ENCODE results near the gene CLDN24. TPM values are rescaled to one million over a fixed set of nuclear protein-coding genes. Genes with fewer than 3 reads are reported as not detected.
A peak's percentile ranks its signal among the peaks of the same experiment; 100 is the strongest.
"Not testable (repeated sequence)": the region's sequence is repeated elsewhere in the genome, so short reads cannot be mapped to it uniquely, and the experiment has no call there.

Gene CLDN24
- polyA plus RNA-seq, 10 donors = not detected

- no peak for DNase-seq
Observed at GRCh38 chr4:183347566-183347965, 25.3 kb upstream of the CLDN24 start.

- DNase-seq = no peak
Observed at GRCh38 chr4:183347146-183347545, 24.9 kb upstream of the CLDN24 start.

GRCh38 chr4:183345261-183345660 is 23.0 kb upstream of the CLDN24 start:
- no peak for DNase-seq

- no peak for DNase-seq
Observed at GRCh38 chr4:183344523-183345255, 22.5 kb upstream of the CLDN24 start.

- no peak for DNase-seq
Observed at GRCh38 chr4:183343730-183344129, 21.5 kb upstream of the CLDN24 start.

GRCh38 chr4:183342541-183343533 is 20.6 kb upstream of the CLDN24 start:
- DNase-seq = peak in 1 of 3 donors; percentile 54

GRCh38 chr4:183337833-183338232 is 15.6 kb upstream of the CLDN24 start:
- no peak for DNase-seq

GRCh38 chr4:183337349-183337748 is 15.1 kb upstream of the CLDN24 start:
- no peak for DNase-seq

- peak in 2 of 3 donors; percentile 23 to 78 for DNase-seq
Observed at GRCh38 chr4:183335369-183335940, 13.2 kb upstream of the CLDN24 start.

GRCh38 chr4:183333983-183334382 is 11.8 kb upstream of the CLDN24 start:
- no peak for DNase-seq

- no peak for DNase-seq
Observed at GRCh38 chr4:183333202-183333601, 11.0 kb upstream of the CLDN24 start.

GRCh38 chr4:183332447-183332846 is 10.2 kb upstream of the CLDN24 start:
- no peak for DNase-seq

GRCh38 chr4:183330841-183331240 is 8.6 kb upstream of the CLDN24 start:
- no peak for DNase-seq

- DNase-seq = no peak
Observed at GRCh38 chr4:183329954-183330742, 7.9 kb upstream of the CLDN24 start.

GRCh38 chr4:183329244-183329643 is 7.0 kb upstream of the CLDN24 start:
- DNase-seq = no peak

GRCh38 chr4:183328832-183329231 is 6.6 kb upstream of the CLDN24 start:
- no peak for DNase-seq

GRCh38 chr4:183327827-183328226 is 5.6 kb upstream of the CLDN24 start:
- no peak for DNase-seq

GRCh38 chr4:183326853-183327252 is 4.6 kb upstream of the CLDN24 start:
- DNase-seq = no peak

- DNase-seq = not testable (repeated sequence)
Observed at GRCh38 chr4:183326387-183326786, 4.2 kb upstream of the CLDN24 start.

GRCh38 chr4:183324619-183325018 is 2.4 kb upstream of the CLDN24 start:
- no peak for DNase-seq

- not testable (repeated sequence) for DNase-seq
Observed at GRCh38 chr4:183324056-183324455, 1.8 kb upstream of the CLDN24 start.

- DNase-seq = no peak
Observed at GRCh38 chr4:183323295-183323694, 1.1 kb upstream of the CLDN24 start.
